ENCODE measurements around the gene HDAC7.

- TF ChIP-seq CTCF (conservative IDR thresholded peaks at IDR 0.05 in 1 of 2, IDR thresholded peaks at IDR 0.05 in 1 of 2; ENCODE audit: extremely low read depth in 1 of 2, insufficient read depth in 1 of 2, low read depth in 1 of 2, low read length in 2 of 2), result no peak
- no peak for TF ChIP-seq EZH2 (IDR thresholded peaks at IDR 0.05; ENCODE audit: borderline replicate concordance, low read length)
Measured at GRCh38 chr12:47852096-47852571, 32.4 kb upstream of the HDAC7 start.

Data from mammary epithelial cell (primary cell).